ENCODE results near the gene UMAD1. TPM values are rescaled to one million over a fixed set of nuclear protein-coding genes. Genes with fewer than 3 reads are reported as not detected.
A peak's percentile ranks its signal among the peaks of the same experiment; 100 is the strongest.

The UMAD1 gene
- total RNA-seq, 1 donor from 2014 or later: 11.3 TPM

GRCh38 chr7:7620644-7621210 lies 19.8 kb upstream of the UMAD1 start:
- Histone ChIP-seq H3K36me3 (ENCODE audit: control insufficient read depth, insufficient read depth, low read length) (no peaks in the 10 kb centered on the region), H3K27me3 (ENCODE audit: control insufficient read depth, insufficient read depth, low read length) (no peaks in the 10 kb centered on the region), H3K4me3 (ENCODE audit: low read depth, low read length) (no peak overlapping the region)
- TF ChIP-seq CTCF (IDR thresholded peaks at IDR 0.05; ENCODE audit: insufficient read depth, low read length, severe bottlenecking): no peak
- FAIRE-seq (no peak), DNase-seq (ENCODE audit: low read depth) (no peak)

- no peak for DNase-seq (ENCODE audit: low read depth)
- Histone ChIP-seq H3K36me3 (ENCODE audit: control insufficient read depth, insufficient read depth, low read length) (no peaks in the 10 kb centered on the region), H3K27me3 (ENCODE audit: control insufficient read depth, insufficient read depth, low read length) (no peaks in the 10 kb centered on the region), H3K4me3 (ENCODE audit: low read depth, low read length) (no peak overlapping the region)
- FAIRE-seq: no peak
- no peak for TF ChIP-seq CTCF (IDR thresholded peaks at IDR 0.05; ENCODE audit: insufficient read depth, low read length, severe bottlenecking)
Measured at GRCh38 chr7:7628476-7628875, 12.1 kb upstream of the UMAD1 start.

GRCh38 chr7:7630626-7631329 lies 9.8 kb upstream of the UMAD1 start:
- FAIRE-seq (no peak), DNase-seq (ENCODE audit: low read depth) (no peak)
- no peak for TF ChIP-seq CTCF (IDR thresholded peaks at IDR 0.05; ENCODE audit: insufficient read depth, low read length, severe bottlenecking)
- no peaks in the 10 kb centered on the region for H3K27me3 ChIP-seq (ENCODE audit: control insufficient read depth, insufficient read depth, low read length)
- H3K36me3 ChIP-seq (ENCODE audit: control insufficient read depth, insufficient read depth, low read length): no peaks in the 10 kb centered on the region
- no peak overlapping the region for H3K4me3 ChIP-seq (ENCODE audit: low read depth, low read length)

GRCh38 chr7:7639421-7639820 lies 1.1 kb upstream of the UMAD1 start:
- Histone ChIP-seq H3K4me3 (ENCODE audit: low read depth, low read length) (peak overlapping the region; percentile 88), H3K27me3 (ENCODE audit: control insufficient read depth, insufficient read depth, low read length) (no peaks in the 10 kb centered on the region), H3K36me3 (ENCODE audit: control insufficient read depth, insufficient read depth, low read length) (no peaks in the 10 kb centered on the region)
- no peak for DNase-seq (ENCODE audit: low read depth)
- no peak for FAIRE-seq
- TF ChIP-seq CTCF (IDR thresholded peaks at IDR 0.05; ENCODE audit: insufficient read depth, low read length, severe bottlenecking): no peak

- FAIRE-seq: no peak
- no peaks in the 10 kb centered on the region for H3K27me3 ChIP-seq (ENCODE audit: control insufficient read depth, insufficient read depth, low read length)
- DNase-seq (ENCODE audit: low read depth): peak; percentile 52
- no peaks in the 10 kb centered on the region for H3K36me3 ChIP-seq (ENCODE audit: control insufficient read depth, insufficient read depth, low read length)
- H3K4me3 ChIP-seq (ENCODE audit: low read depth, low read length): peak overlapping the region; percentile 88
- TF ChIP-seq CTCF (IDR thresholded peaks at IDR 0.05; ENCODE audit: insufficient read depth, low read length, severe bottlenecking): no peak
Measured at GRCh38 chr7:7639847-7640220, 718 bp upstream of the UMAD1 start.
